Suprapubic skin (tissue), 4 donors: Measurements from ENCODE around the gene BAAT.

Experiments
- EP300 ChIP-seq: sonication (generic); formaldehyde crosslinking; IDR thresholded peaks from one replicate; pipeline ENCODE4 v1.6.1; 2017; ENCODE audit warnings: antibody characterized with exemption
- POLR2A ChIP-seq, 2 donors: fragments of 450-650 bp; IDR thresholded peaks; one replicate each; pipeline ENCODE4 v1.6.1; 2017; ENCODE audit warnings: antibody characterized with exemption in 2 of 2, mild to moderate bottlenecking in 2 of 2, moderate library complexity in 2 of 2
- POLR2AphosphoS5 ChIP-seq, 3 donors: sonication (generic); formaldehyde crosslinking; IDR thresholded peaks; one replicate each; pipeline ENCODE4 v1.6.1; 2017; ENCODE audit warnings: antibody characterized with exemption in 3 of 3
- TF ChIP-seq, protein P1 (sequence below), 2 donors: fragments of 200-600 bp in 1 of 2; fragments of 450-650 bp in 1 of 2; sonication (generic) in 1 of 2; IDR thresholded peaks; one replicate each; pipeline ENCODE4 v1.5.1; 2016 to 2019; ENCODE audit warnings: antibody characterized with exemption in 2 of 2, mild to moderate bottlenecking in 1 of 2, moderate library complexity in 1 of 2

DNA sequence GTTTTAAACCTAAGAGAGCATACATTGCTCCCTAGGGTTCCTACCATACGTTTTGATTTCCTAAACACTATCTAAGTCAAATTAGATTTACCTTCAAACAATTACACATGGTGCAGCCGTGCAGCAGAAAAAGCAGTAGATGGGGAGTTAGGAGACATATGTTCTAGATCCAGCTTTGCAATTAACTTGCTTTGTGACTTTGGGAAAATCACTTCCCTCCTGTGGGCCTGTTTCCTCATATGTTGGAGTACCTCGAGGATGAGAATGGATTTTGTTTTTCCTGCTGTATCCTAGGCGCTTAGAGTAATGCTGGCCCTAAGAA is 12.9 kb upstream of the BAAT start:
- TF ChIP-seq, protein P1, sequence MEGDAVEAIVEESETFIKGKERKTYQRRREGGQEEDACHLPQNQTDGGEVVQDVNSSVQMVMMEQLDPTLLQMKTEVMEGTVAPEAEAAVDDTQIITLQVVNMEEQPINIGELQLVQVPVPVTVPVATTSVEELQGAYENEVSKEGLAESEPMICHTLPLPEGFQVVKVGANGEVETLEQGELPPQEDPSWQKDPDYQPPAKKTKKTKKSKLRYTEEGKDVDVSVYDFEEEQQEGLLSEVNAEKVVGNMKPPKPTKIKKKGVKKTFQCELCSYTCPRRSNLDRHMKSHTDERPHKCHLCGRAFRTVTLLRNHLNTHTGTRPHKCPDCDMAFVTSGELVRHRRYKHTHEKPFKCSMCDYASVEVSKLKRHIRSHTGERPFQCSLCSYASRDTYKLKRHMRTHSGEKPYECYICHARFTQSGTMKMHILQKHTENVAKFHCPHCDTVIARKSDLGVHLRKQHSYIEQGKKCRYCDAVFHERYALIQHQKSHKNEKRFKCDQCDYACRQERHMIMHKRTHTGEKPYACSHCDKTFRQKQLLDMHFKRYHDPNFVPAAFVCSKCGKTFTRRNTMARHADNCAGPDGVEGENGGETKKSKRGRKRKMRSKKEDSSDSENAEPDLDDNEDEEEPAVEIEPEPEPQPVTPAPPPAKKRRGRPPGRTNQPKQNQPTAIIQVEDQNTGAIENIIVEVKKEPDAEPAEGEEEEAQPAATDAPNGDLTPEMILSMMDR (IDR thresholded peaks at IDR 0.05): no peak
- TF ChIP-seq POLR2A (IDR thresholded peaks at IDR 0.05): no peak
- no peak for TF ChIP-seq POLR2AphosphoS5 (IDR thresholded peaks at IDR 0.05)
- TF ChIP-seq EP300: no peak
